Panc1 (cell line): ENCODE data around the gene ARRDC4. TPM values are rescaled to one million over a fixed set of nuclear protein-coding genes. Genes with fewer than 3 reads are reported as not detected.

Experiments used
- ATAC-seq: fragments of 200-7000 bp; cut with Tn5 transposase; 2 replicates; pipeline ENCODE4 v1.9.1; 2020; ENCODE audit warnings: mild to moderate bottlenecking, moderate library complexity
- BruUV-seq: library from RNA; stranded (reverse); fragments of 400-500 nt; replicated peaks from 2 replicates; lab custom pipeline; 2021; lab: Mats Ljungman, UMichigan
- CTCF ChIA-PET: fragments of 300-600 bp; sonication (Branson Sonifier 250); formaldehyde crosslinking; loops from one replicate; lab custom pipeline; 2022; ENCODE audit warnings: antibody characterized with exemption; lab: Charles Lee
- POLR2A ChIA-PET: fragments of 300-600 bp; sonication (Branson Sonifier 250); formaldehyde crosslinking; loops from one replicate; lab custom pipeline; 2022; ENCODE audit warnings: antibody characterized with exemption; lab: Charles Lee
- DNase-seq: peaks from one replicate; pipeline ENCODE4 v3.0.0-alpha.2; 2010; ENCODE audit warnings: low read depth, low spot score
- H3K27ac ChIP-seq: 2 replicates; pipeline ENCODE4 v1.5.1; 2011; ENCODE audit warnings: mild to moderate bottlenecking, low read length, inconsistent platforms
- H3K27me3 ChIP-seq: fragments of 200-500 bp; sonication (Bioruptor generic); 2 replicates; pipeline ENCODE4 v1.6.0; 2014; ENCODE audit warnings: low read length, inconsistent platforms; ENCODE audit not compliant: control insufficient read depth, insufficient read depth
- H3K36me3 ChIP-seq: fragments of 200-500 bp; sonication (Bioruptor generic); 2 replicates; pipeline ENCODE4 v1.5.1; 2014; ENCODE audit warnings: inconsistent platforms, mild to moderate bottlenecking, low read length, moderate library complexity; ENCODE audit not compliant: control insufficient read depth, insufficient read depth
- H3K4me1 ChIP-seq: 2 replicates; pipeline ENCODE4 v1.5.1; 2011; ENCODE audit warnings: inconsistent platforms, mild to moderate bottlenecking, low read length, moderate library complexity; ENCODE audit not compliant: control insufficient read depth, insufficient read depth
- H3K4me3 ChIP-seq, 2 experiments: 2 replicates each; pipeline ENCODE4 v1.5.1; 2011 to 2012; ENCODE audit warnings: low read depth in 2 of 2, low read length in 2 of 2, mild to moderate bottlenecking in 2 of 2, inconsistent platforms in 1 of 2, moderate library complexity in 1 of 2
- H3K9me3 ChIP-seq: fragments of 200-500 bp; sonication (Bioruptor generic); 2 replicates; pipeline ENCODE4 v1.5.1; 2014; ENCODE audit warnings: low read depth, mild to moderate bottlenecking, inconsistent platforms, low read length, moderate library complexity; ENCODE audit not compliant: control insufficient read depth, insufficient read depth
- CTCF ChIP-seq: fragments of 450-650 bp; IDR thresholded peaks from 2 replicates; pipeline ENCODE4 v1.5.1; 2017; ENCODE audit warnings: mild to moderate bottlenecking
- POLR2AphosphoS5 ChIP-seq: IDR thresholded peaks from 2 replicates; pipeline ENCODE4 v1.6.1; 2012; ENCODE audit warnings: mild to moderate bottlenecking, low read depth, low read length, moderate library complexity
- REST ChIP-seq, 2 experiments: IDR thresholded peaks; 2 replicates each; pipeline ENCODE4 v1.6.1; 2011 to 2012; ENCODE audit warnings: low read depth in 2 of 2, control low read depth in 1 of 2, low read length in 1 of 2, mild to moderate bottlenecking in 1 of 2, moderate library complexity in 1 of 2; ENCODE audit not compliant: insufficient read depth in 1 of 2
- SIN3A ChIP-seq: IDR thresholded peaks from 2 replicates; pipeline ENCODE4 v1.6.1; 2012; ENCODE audit warnings: low read depth, mild to moderate bottlenecking, low read length, moderate library complexity, borderline replicate concordance; ENCODE audit not compliant: insufficient read depth
- TCF7L2 ChIP-seq: IDR thresholded peaks from 2 replicates; pipeline ENCODE4 v1.6.1; 2011; ENCODE audit warnings: mild to moderate bottlenecking, low read depth, low read length, inconsistent platforms
- in situ Hi-C: cut with HindIII; loops from 2 replicates; pipeline ENCODE4 v1.10.0; 2016; ENCODE audit warnings: low sequenced_read_pairs, low pct_unique_long_range_greater_than_20kb
- intact Hi-C: fragments of 100-400 bp; cut with micrococcal nuclease; formaldehyde crosslinking; loops from one replicate; pipeline ENCODE4 v1.10.0; 2022; ENCODE audit not compliant: unreplicated experiment
- total RNA-seq: library from RNA; stranded (reverse); gene quantifications from one replicate; pipeline ENCODE4 v1.2.1, GENCODE V29; 2021; ENCODE audit not compliant: unreplicated experiment

The ARRDC4 gene
- total RNA-seq, 1 experiment from 2014 or later: 2.9 TPM

- POLR2A ChIA-PET: no interaction called here
- no peaks in the 10 kb centered on the region for H3K36me3 ChIP-seq
- no peaks in the 10 kb centered on the region for H3K27me3 ChIP-seq
- BruUV-seq: no TSS peak
- H3K9me3 ChIP-seq: no peaks in the 10 kb centered on the region
- ATAC-seq (no peak), DNase-seq (no peak)
- intact Hi-C loops (no loop called here), in situ Hi-C loops (no loop called here)
- no peak overlapping the region for H3K4me3 ChIP-seq
- TF ChIP-seq CTCF (no peak), SIN3A (no peak)
- H3K27ac ChIP-seq: no peak overlapping the region
- H3K4me1 ChIP-seq: no peaks in the 10 kb centered on the region
- CTCF ChIA-PET: no interaction called here
Measured at GRCh38 chr15:98003518-98003917, 43.0 kb downstream of the ARRDC4 start.

- BruUV-seq: no TSS peak
- no peak for ATAC-seq
- no peak for TF ChIP-seq SIN3A
- no peak for TF ChIP-seq POLR2AphosphoS5
- TF ChIP-seq CTCF: no peak
- TF ChIP-seq REST (IDR thresholded peaks at IDR 0.05; ENCODE audit: insufficient read depth in 1 of 2, low read depth in 2 of 2, low read length in 1 of 2): no peak
- no peak for TF ChIP-seq TCF7L2
- no peak overlapping the region for H3K4me3 ChIP-seq
- DNase-seq: no peak
- no peaks in the 10 kb centered on the region for H3K4me1 ChIP-seq
- ChIA-PET POLR2A (no interaction called here), CTCF (interaction anchor here (0.7 kb wide), 1 partner anchor 39 kb away, joined by 3 read pairs; no protein-coding TSS in a partner anchor)
- intact Hi-C loops (no loop called here), in situ Hi-C loops (no loop called here)
- H3K36me3 ChIP-seq: no peaks in the 10 kb centered on the region
- H3K9me3 ChIP-seq: no peaks in the 10 kb centered on the region
- H3K27ac ChIP-seq: no peak overlapping the region
- H3K27me3 ChIP-seq: no peaks in the 10 kb centered on the region
Measured at GRCh38 chr15:98003996-98004395, 43.5 kb downstream of the ARRDC4 start.
